ENCODE results near the gene KLHDC8A. TPM values are rescaled to one million over a fixed set of nuclear protein-coding genes. Genes with fewer than 3 reads are reported as not detected.
A peak's percentile ranks its signal among the peaks of the same experiment; 100 is the strongest.

KLHDC8A gene
- total and polyA plus RNA-seq, 2 of the 4 experiments (the other 2 are of a cell fraction): not detected

- Histone ChIP-seq H4K8ac (ENCODE audit: low read depth in 2 of 2, low read length in 2 of 2) (no peak overlapping the region), H2AK9ac (replicated peaks; ENCODE audit: low read depth, low read length, poor library complexity) (no peak overlapping the region), H3K79me1 (ENCODE audit: low read depth in 1 of 2, low read length in 2 of 2) (no peaks in the 10 kb centered on the region), H3K23ac (ENCODE audit: low read depth, low read length) (no peak overlapping the region; the same call in 1 of the 2 replicates), H3K14ac (replicated peaks; ENCODE audit: low read depth, low read length) (no peak overlapping the region), H4K91ac (ENCODE audit: insufficient read depth, low read depth, low read length) (no peak overlapping the region), H2BK20ac (ENCODE audit: low read depth, low read length) (no peak overlapping the region), H2AFZ (replicated peaks; ENCODE audit: low read length, poor library complexity) (peak overlapping the region; percentile 59), H3K9ac (ENCODE audit: low read depth, low read length) (no peak overlapping the region), H3K27me3 (ENCODE audit: control insufficient read depth, insufficient read depth, low read length) (peaks cover 11% of the 10 kb centered on the region), H3K9me3 (ENCODE audit: control insufficient read depth, insufficient read depth, low read length) (no peaks in the 10 kb centered on the region), H2BK15ac (ENCODE audit: low read depth, low read length) (no peak overlapping the region), H3K4me3 (ENCODE audit: insufficient read depth, low read depth, low read length) (no peak overlapping the region), H3K9me1 (ENCODE audit: insufficient read depth, low read length) (no peaks in the 10 kb centered on the region), H3K36me3 (ENCODE audit: control insufficient read depth, insufficient read depth, low read length) (no peaks in the 10 kb centered on the region), H3K56ac (ENCODE audit: extremely low read depth, insufficient read depth, low read length) (no peak overlapping the region), H2BK120ac (ENCODE audit: low read depth, low read length) (no peak overlapping the region), H3K27ac (ENCODE audit: insufficient read depth, low read length) (no peak overlapping the region), H4K5ac (ENCODE audit: low read depth, low read length) (no peak overlapping the region), H4K20me1 (ENCODE audit: insufficient read depth, low read length) (no peaks in the 10 kb centered on the region), H2AK5ac (ENCODE audit: low read depth, low read length) (no peak overlapping the region), H3K4me1 (ENCODE audit: control insufficient read depth, insufficient read depth, low read length) (no peaks in the 10 kb centered on the region), H3K18ac (ENCODE audit: low read depth, low read length) (no peak overlapping the region), H2BK5ac (ENCODE audit: low read depth, low read length, poor library complexity, severe bottlenecking) (no peak overlapping the region), H3K4me2 (ENCODE audit: low read depth, low read length) (no peak overlapping the region), H3K4ac (ENCODE audit: low read depth, low read length) (no peak overlapping the region)
- in situ Hi-C loops (cut with MboI; ENCODE audit: low sequenced_read_pairs): no loop called here
- intact Hi-C loops (cut with micrococcal nuclease): no loop called here
- no TSS peak for BruUV-seq (replicated peaks)
- DNase-seq: no peak
- POLR2A ChIA-PET (ENCODE audit: unreplicated experiment): no interaction called here
- WGBS, 2 experiments (ENCODE audit: extremely low coverage in 2 of 2, insufficient read length in 1 of 2): no CpG with 5 or more reads among the region's 8 CpGs
- no peak for TF ChIP-seq SMC3 (IDR thresholded peaks at IDR 0.05; ENCODE audit: low read depth, low read length)
- TF ChIP-seq CEBPB (IDR thresholded peaks at IDR 0.05; ENCODE audit: low read depth, low read length): no peak
- TF ChIP-seq, protein P1, sequence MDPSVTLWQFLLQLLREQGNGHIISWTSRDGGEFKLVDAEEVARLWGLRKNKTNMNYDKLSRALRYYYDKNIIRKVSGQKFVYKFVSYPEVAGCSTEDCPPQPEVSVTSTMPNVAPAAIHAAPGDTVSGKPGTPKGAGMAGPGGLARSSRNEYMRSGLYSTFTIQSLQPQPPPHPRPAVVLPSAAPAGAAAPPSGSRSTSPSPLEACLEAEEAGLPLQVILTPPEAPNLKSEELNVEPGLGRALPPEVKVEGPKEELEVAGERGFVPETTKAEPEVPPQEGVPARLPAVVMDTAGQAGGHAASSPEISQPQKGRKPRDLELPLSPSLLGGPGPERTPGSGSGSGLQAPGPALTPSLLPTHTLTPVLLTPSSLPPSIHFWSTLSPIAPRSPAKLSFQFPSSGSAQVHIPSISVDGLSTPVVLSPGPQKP (IDR thresholded peaks at IDR 0.05; ENCODE audit: borderline replicate concordance, low read depth, low read length): no peak
- TF ChIP-seq, protein P2, sequence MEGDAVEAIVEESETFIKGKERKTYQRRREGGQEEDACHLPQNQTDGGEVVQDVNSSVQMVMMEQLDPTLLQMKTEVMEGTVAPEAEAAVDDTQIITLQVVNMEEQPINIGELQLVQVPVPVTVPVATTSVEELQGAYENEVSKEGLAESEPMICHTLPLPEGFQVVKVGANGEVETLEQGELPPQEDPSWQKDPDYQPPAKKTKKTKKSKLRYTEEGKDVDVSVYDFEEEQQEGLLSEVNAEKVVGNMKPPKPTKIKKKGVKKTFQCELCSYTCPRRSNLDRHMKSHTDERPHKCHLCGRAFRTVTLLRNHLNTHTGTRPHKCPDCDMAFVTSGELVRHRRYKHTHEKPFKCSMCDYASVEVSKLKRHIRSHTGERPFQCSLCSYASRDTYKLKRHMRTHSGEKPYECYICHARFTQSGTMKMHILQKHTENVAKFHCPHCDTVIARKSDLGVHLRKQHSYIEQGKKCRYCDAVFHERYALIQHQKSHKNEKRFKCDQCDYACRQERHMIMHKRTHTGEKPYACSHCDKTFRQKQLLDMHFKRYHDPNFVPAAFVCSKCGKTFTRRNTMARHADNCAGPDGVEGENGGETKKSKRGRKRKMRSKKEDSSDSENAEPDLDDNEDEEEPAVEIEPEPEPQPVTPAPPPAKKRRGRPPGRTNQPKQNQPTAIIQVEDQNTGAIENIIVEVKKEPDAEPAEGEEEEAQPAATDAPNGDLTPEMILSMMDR (conservative IDR thresholded peaks at IDR 0.05; ENCODE audit: low read depth, low read length): no peak
- no peak for TF ChIP-seq MAFK (IDR thresholded peaks at IDR 0.05; ENCODE audit: low read depth, low read length)
- no peak for TF ChIP-seq MAZ (IDR thresholded peaks at IDR 0.05; ENCODE audit: borderline replicate concordance, low read depth, low read length)
- TF ChIP-seq BHLHE40 (IDR thresholded peaks at IDR 0.05; ENCODE audit: low read depth, low read length): no peak
- TF ChIP-seq POLR2A (IDR thresholded peaks at IDR 0.05; ENCODE audit: low read depth, low read length): no peak
- TF ChIP-seq NFE2L2 (IDR thresholded peaks at IDR 0.05; ENCODE audit: low read depth, low read length): no peak
- TF ChIP-seq RFX5 (IDR thresholded peaks at IDR 0.05; ENCODE audit: low read depth, low read length): no peak
- no peak for TF ChIP-seq RAD21 (IDR thresholded peaks at IDR 0.05; ENCODE audit: low read length)
- TF ChIP-seq MXI1 (IDR thresholded peaks at IDR 0.05; ENCODE audit: borderline replicate concordance, low read depth, low read length): no peak
- TF ChIP-seq CHD1 (IDR thresholded peaks at IDR 0.05; ENCODE audit: low read depth, low read length): no peak
- TF ChIP-seq USF2 (IDR thresholded peaks at IDR 0.05; ENCODE audit: low read depth, low read length): no peak
- no peak for TF ChIP-seq RCOR1 (IDR thresholded peaks at IDR 0.05; ENCODE audit: insufficient replicate concordance, low read length)
- ATAC-seq (ENCODE audit: low read depth): no peak
- dilution Hi-C loops (cut with HindIII; ENCODE audit: low sequenced_read_pairs, unreplicated experiment): no loop called here
- CTCF ChIA-PET: interaction anchor here (0.5 to 1.7 kb wide), 2 partner anchors 12 to 120 kb away, joined by 6 to 8 read pairs; no protein-coding TSS in a partner anchor
Observed at GRCh38 chr1:205365945-205366463, 9.3 kb upstream of the KLHDC8A start.

Measured in IMR-90 (cell line).